Hepatocyte (in vitro differentiated cells): ENCODE measurements around the gene ILDR2.

Source experiments
- CTCF ChIP-seq: fragments of 200-600 bp; sonication (generic); IDR thresholded peaks from 2 replicates; pipeline ENCODE4 v1.5.1; 2016; ENCODE audit warnings: antibody characterized with exemption, mild to moderate bottlenecking; ENCODE audit not compliant: poor library complexity
- EZH2 ChIP-seq: fragments of 200-600 bp; sonication (generic); IDR thresholded peaks from 2 replicates; pipeline ENCODE4 v1.6.1; 2016; ENCODE audit warnings: antibody characterized with exemption, mild to moderate bottlenecking, borderline replicate concordance
- EZH2phosphoT487 ChIP-seq: fragments of 200-600 bp; sonication (generic); IDR thresholded peaks from one replicate; pipeline ENCODE4 v1.6.1; 2018; ENCODE audit warnings: antibody characterized with exemption, mild to moderate bottlenecking, low read depth, moderate library complexity; ENCODE audit not compliant: unreplicated experiment, severe bottlenecking

GRCh38 chr1:166884971-166885370 lies 90.4 kb downstream of the ILDR2 start:
- TF ChIP-seq CTCF (no peak), EZH2phosphoT487 (no peak), EZH2 (no peak)
